AG09309 (cell line): ENCODE data around the gene DOHH.
"Not testable (repeated sequence)": the region's sequence is repeated elsewhere in the genome, so short reads cannot be mapped to it uniquely, and the experiment has no call there.

Source experiments
- DNase-seq: peaks from one replicate; pipeline ENCODE4 v3.0.0-alpha.2; 2010; ENCODE audit warnings: low read depth
- H3K4me3 ChIP-seq: 2 replicates; pipeline ENCODE4 v1.5.1; 2011; ENCODE audit warnings: mild to moderate bottlenecking, low read depth, low read length, moderate library complexity; ENCODE audit not compliant: control insufficient read depth
- CTCF ChIP-seq: IDR thresholded peaks from 2 replicates; pipeline ENCODE4 v1.5.1; 2011; ENCODE audit warnings: mild to moderate bottlenecking, low read depth, low read length, inconsistent platforms; ENCODE audit not compliant: insufficient read depth, control insufficient read depth; ENCODE audit errors: missing control alignments

Gene DOHH

GRCh38 chr19:3534375-3535234 lies 34.1 kb upstream of the DOHH start:
- TF ChIP-seq CTCF: no peak
- DNase-seq: no peak

GRCh38 chr19:3533563-3534216 lies 33.2 kb upstream of the DOHH start:
- no peak for DNase-seq

More at GRCh38 chr19:3534375-3535234, 34.1 kb upstream of the DOHH start:
- no peak overlapping the region for H3K4me3 ChIP-seq

GRCh38 chr19:3533033-3533432 lies 32.6 kb upstream of the DOHH start:
- H3K4me3 ChIP-seq: no peak overlapping the region
- no peak for DNase-seq
- TF ChIP-seq CTCF: no peak

More at GRCh38 chr19:3533563-3534216, 33.2 kb upstream of the DOHH start:
- no peak overlapping the region for H3K4me3 ChIP-seq
- no peak for TF ChIP-seq CTCF

- no peak for TF ChIP-seq CTCF
- no peak overlapping the region for H3K4me3 ChIP-seq
- DNase-seq: no peak
Observed at GRCh38 chr19:3532154-3532786, 31.8 kb upstream of the DOHH start.

GRCh38 chr19:3531716-3532115 lies 31.2 kb upstream of the DOHH start:
- H3K4me3 ChIP-seq: no peak overlapping the region
- no peak for DNase-seq
- TF ChIP-seq CTCF: no peak

- TF ChIP-seq CTCF: no peak
- DNase-seq: no peak
- H3K4me3 ChIP-seq: no peak overlapping the region
Observed at GRCh38 chr19:3530389-3530788, 29.9 kb upstream of the DOHH start.

GRCh38 chr19:3529299-3529698 lies 28.8 kb upstream of the DOHH start:
- H3K4me3 ChIP-seq, DNase-seq: not testable (repeated sequence)
